ENCODE results near the gene RHBDL3.

The RHBDL3 gene

GRCh38 chr17:32266389-32267301 lies 1.0 kb downstream of the RHBDL3 start:
- DNase-seq: peak in 1 of 2 experiments; percentile 16

GRCh38 chr17:32267690-32268205 lies 2.1 kb downstream of the RHBDL3 start:
- DNase-seq: no peak

- no peak for DNase-seq
Observed at GRCh38 chr17:32268734-32269288, 3.2 kb downstream of the RHBDL3 start.

- DNase-seq: no peak
Observed at GRCh38 chr17:32269377-32269776, 3.7 kb downstream of the RHBDL3 start.

- no peak for DNase-seq
Observed at GRCh38 chr17:32271844-32272243, 6.2 kb downstream of the RHBDL3 start.

- no peak for DNase-seq
Observed at GRCh38 chr17:32274101-32274500, 8.5 kb downstream of the RHBDL3 start.

- DNase-seq: no peak
Observed at GRCh38 chr17:32274643-32275042, 9.0 kb downstream of the RHBDL3 start.

GRCh38 chr17:32275060-32276042 lies 9.7 kb downstream of the RHBDL3 start:
- DNase-seq: peak; percentile 7 to 13

- DNase-seq: peak in 1 of 2 experiments; percentile 23
Observed at GRCh38 chr17:32276171-32276601, 10.6 kb downstream of the RHBDL3 start.

- peak; percentile 40 to 44 for DNase-seq
Observed at GRCh38 chr17:32277284-32277683, 11.7 kb downstream of the RHBDL3 start.

- DNase-seq: no peak
Observed at GRCh38 chr17:32278815-32279214, 13.2 kb downstream of the RHBDL3 start.

- DNase-seq: no peak
Observed at GRCh38 chr17:32279891-32280716, 14.5 kb downstream of the RHBDL3 start.

GRCh38 chr17:32281011-32281451 lies 15.4 kb downstream of the RHBDL3 start:
- no peak for DNase-seq

GRCh38 chr17:32283745-32284201 lies 18.1 kb downstream of the RHBDL3 start:
- no peak for DNase-seq

GRCh38 chr17:32285306-32285705 lies 19.7 kb downstream of the RHBDL3 start:
- no peak for DNase-seq

- no peak for DNase-seq
Observed at GRCh38 chr17:32285746-32286517, 20.3 kb downstream of the RHBDL3 start.

- DNase-seq: no peak
Observed at GRCh38 chr17:32286518-32286900, 20.9 kb downstream of the RHBDL3 start.

- DNase-seq: no peak
Observed at GRCh38 chr17:32287804-32288511, 22.3 kb downstream of the RHBDL3 start.

GRCh38 chr17:32288615-32289014 lies 23.0 kb downstream of the RHBDL3 start:
- DNase-seq: peak; percentile 91 to 95

GRCh38 chr17:32289471-32290070 lies 23.9 kb downstream of the RHBDL3 start:
- no peak for DNase-seq

Data from Kasumi-1 (cell line).